SK-N-DZ (cell line): ENCODE data around the gene HES3.

Experiments used
- DNase-seq: peaks from one replicate; pipeline ENCODE4 v3.0.0-alpha.2; 2015; ENCODE audit warnings: low spot score

The HES3 gene

DNA sequence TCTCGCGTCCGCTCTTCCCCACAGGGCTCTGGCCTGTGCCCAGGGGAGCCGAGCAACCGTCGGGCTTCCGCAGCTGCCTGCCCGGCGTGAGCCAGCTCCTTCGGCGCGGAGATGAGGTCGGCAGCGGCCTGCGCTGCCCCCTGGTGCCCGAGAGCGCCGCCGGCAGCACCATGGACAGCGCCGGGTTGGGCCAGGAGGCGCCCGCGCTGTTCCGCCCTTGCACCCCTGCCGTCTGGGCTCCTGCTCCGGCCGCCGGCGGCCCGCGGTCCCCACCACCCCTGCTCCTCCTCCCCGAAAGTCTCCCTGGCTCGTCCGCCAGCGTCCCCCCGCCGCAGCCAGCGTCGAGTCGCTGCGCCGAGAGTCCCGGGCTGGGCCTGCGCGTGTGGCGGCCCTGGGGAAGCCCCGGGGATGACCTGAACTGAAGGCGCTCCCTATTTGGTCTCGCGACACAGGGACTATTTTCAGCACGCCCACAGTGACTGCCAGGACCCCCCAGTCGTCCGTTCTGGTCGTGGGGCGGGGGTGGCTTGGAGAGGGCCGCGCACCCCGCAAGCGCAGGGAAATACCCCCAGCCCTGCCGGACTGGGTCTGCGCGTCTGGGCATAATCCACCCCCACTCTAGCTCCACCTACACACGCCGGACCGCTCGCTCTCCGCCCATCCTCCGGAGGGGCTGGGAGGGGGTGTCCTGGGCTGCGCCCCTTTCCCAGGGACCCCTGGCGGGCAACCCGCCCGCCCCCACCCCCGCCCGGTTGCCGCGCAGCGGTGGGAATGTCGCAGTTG lies 1.3 kb downstream of the HES3 start:
- peak; percentile 49 for DNase-seq

DNA sequence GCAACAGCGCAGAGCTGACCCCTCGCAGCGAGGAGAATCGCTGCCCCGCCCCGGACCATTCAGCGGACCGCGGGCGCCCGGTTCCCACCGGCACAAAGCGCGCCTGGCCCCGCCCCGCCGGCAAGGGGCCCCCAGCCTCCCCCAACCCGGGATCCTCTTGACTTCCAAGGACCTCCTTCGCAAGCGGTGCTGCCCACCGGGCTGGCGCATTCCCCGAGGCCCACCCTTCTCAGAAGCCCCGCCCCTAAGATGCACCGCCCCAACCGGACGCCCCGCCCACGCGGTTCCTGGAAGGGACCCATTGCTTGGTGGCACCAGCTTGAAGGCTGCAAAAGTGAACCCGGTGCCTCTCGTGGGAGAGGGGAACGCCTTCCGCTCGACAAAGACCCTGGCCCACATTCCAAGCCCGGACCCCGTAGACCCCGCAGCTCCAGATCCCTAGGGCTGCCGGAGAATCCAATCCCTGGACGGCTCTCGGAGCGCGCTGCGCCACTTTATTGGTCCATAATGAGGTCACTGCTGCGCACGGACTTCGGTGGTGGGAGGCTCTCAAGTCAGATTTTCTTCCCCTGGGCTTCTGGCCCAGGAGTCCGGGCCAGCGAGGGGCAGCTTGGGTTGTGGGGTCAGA lies 2.0 kb downstream of the HES3 start:
- DNase-seq: peak; percentile 72

- peak; percentile 72 for DNase-seq
Observed at GRCh38 chr1:6246497-6247467, 2.8 kb downstream of the HES3 start.

DNA sequence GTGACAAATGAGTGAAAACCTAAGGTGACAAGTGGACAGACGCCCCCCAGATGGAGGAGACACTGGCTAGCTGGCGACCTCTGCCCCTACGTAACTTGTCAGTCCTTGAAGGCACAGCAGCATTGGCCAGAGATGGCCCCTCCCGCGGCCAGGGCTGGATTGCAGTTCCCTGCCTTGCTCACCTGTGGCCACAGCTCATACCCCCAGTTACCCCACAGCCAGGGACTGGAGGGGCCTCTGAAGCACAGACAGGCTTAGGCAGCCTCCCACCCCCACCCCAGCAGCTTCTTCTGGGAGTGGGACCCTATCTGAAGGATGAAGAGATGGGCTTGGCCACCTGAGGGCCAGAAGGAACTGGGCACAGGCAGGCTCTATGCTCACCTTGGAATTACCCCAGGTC lies 3.7 kb downstream of the HES3 start:
- no peak for DNase-seq

DNA sequence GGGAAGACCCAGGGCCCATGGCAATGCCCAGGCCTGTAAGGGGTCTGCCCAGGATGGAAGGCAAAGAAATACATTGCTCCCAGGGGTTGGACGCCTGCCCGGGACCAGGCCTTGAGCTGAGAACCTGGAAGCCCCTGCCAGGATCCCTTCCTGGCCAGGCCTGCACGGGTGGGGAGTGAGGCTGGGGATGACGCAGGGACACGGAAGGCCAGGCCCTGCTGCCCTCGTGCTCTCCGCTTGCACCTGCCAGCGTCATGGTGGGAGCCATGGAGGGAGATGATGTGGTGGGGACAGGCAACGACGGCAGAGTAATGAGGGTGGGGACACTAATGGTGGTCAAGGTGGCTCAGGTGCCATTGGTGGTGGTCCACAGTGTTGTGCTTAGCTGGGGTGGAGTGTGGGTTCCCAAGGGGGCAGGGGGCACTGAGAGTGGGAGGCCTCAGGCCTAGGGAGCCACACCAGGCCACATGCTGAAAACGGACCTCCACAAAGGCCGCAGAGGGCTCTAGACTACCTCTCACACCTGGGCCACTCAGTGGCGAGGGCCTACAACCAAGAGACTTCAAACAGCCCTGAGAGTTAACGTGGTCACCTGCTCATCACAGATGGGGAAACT lies 4.3 kb downstream of the HES3 start:
- DNase-seq: no peak

DNA sequence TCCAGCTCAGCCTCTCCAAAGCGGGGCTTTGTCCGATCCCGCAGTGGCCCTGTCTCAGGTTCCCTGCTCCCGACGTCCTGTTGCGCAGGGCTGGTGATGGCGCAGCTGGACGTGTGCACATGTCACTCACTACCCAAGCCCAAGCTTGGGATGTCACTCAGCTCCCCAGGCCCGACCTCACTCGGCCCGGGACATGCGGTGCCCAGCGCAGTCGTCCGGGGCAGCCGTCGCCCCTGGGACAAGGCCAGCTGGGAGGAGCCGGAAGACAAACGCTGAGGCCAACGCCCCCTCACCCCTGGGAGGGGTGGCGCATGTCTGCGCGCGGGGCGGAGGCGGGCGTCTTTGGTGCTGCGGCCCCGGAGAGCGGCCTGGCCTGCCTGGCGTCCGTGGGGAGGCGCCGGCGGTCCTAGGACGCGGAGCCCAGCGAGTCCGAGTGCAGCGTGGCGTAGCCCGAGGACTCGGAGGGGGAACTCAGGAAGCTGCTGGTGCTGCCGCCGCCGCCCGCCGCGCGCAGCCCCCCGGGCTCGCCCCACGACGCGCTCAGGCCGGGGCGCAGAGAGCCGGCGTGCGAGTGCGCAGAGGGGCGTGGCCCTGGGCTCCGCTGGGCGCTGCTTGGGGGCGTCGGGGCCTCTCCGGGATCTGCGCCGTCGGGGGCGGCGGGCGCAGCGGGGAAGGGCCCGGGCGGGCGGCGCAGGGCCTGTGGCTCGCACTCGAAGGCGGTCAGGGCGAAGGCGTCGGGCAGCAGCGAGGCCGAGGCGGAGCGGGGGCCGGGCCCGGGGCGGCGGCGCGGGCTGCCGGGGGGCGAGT lies 5.2 kb downstream of the HES3 start:
- DNase-seq: no peak

GRCh38 chr1:6249739-6250689 lies 6.0 kb downstream of the HES3 start:
- DNase-seq: no peak

DNA sequence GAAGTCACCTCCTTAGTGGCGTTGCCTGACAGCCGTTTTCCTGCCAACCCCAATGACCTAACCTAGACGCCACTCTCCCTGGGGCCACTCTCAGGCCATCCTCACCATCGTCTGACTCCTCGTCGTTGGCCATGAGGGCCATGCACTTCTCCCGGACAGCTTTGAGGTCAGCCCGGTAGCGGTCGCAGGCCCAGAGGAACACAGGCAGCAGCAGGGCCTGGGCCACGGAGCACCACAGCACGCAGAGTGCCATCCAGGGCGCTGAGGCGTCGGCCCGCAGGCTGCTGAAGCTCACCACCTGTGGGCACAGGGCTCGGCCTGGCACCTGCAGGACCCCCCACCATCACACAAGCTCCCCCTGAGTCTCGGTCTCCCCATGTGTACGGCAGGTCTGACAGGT lies 7.3 kb downstream of the HES3 start:
- DNase-seq: no peak

- no peak for DNase-seq
Observed at GRCh38 chr1:6251681-6252373, 7.8 kb downstream of the HES3 start.

- no peak for DNase-seq
Observed at GRCh38 chr1:6252374-6252710, 8.4 kb downstream of the HES3 start.

DNA sequence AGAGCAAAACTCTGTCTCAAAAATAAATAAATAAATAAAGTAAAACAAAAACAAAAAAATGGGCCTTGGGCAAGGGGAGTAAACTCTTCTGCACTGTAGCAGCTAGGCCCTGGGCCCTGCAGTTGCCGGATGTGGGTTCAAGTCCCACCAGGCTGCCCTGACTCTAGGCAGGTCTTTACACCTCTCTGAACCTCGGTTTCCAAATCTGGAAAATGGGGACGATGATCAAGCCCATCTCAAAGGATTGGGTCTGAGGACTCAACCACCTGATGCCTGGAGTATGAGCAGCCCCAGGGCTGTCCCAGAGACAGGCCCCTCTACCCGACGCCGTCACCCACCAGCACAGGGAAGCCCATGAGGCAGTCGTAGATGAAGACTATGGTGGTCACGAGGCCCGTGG lies 9.4 kb downstream of the HES3 start:
- no peak for DNase-seq

GRCh38 chr1:6254691-6255090 lies 10.7 kb downstream of the HES3 start:
- no peak for DNase-seq

DNA sequence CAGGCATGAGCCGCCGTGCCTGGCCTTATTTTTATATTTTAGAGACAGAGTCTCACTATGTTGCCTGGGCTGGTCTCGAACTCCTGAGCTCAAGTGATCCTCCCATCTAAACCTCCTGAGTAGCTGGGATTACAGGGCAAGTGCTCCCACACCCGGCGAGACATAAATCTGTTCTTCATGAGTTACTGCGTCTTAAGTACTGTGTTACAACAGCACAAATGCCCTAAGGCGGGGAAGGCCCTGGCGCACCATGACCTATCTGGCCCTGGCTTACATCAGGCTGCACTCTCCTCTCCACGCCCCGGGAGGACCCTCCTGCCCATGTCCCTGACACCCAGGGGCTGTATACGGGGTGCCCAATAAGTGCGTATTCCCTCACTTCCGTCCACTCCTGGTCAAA lies 12.7 kb downstream of the HES3 start:
- no peak for DNase-seq

DNA sequence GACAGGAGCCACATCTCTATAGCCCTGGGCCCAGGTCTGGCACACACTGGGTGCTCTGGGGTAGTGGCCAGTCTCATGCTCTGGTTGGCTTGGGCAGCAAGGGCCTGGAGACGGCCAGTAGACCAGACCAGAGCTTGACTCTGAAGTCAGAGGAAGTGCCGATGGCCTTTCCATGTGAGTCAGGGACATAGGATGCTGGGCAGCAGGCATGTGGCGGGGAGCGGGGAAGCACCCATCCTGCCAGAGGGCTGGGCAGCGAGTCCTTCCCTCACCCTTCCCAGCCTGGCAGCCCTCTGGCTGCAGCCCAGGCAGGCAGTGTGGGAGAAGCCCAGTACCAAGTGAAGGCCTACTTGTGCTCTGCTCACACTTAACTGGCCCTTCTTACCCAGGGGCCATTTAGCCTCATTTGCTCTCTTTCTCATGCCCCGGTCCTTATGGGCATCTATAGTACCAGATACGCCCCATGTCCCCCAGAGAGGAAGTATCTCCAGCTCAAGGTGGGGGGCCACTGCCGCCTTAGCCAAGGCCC lies 13.6 kb downstream of the HES3 start:
- DNase-seq: no peak

- no peak for DNase-seq
Observed at GRCh38 chr1:6258675-6259074, 14.7 kb downstream of the HES3 start.

DNA sequence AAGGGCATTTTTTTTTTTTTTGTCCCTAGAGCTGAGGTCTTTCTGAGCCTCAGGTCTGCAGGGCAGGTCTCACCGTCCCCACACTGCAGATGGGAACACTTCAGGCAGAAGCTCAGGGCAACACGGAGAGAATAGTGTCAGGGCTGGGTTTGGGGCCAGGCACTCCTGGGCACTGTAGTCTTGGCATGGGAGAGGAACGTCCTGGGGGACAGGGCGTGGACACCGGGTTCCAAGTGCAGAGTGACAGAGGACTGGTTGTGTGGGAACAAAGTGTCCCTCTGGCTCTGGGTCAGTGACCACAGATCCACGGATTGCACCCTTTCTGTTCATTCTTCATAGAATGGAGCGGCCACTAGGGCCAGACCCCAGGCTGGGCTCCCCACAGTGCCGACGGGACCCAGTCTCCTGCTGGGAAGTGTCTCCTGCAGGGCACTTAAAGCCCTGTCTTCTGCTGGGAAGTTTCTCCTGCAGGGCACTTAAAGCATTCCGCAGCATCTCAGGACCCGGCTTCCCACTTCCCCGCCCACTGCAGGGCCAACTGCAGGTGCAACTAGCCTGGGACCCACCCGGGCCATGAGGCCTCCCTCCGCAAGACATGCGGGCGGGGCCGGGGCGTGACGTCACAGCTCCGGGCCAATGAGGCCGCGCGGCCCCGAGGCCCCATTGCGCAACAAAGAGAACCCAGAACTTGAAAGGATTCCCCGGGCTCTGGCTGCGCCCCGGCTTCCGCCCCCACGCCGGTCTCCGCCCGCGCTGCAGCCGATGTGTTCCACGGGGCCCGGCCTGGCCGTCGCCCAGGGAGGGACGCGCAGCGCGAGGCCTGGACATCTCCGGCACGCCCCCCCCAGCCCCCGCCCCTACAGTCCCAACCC lies 15.7 kb downstream of the HES3 start:
- DNase-seq: peak; percentile 74

DNA sequence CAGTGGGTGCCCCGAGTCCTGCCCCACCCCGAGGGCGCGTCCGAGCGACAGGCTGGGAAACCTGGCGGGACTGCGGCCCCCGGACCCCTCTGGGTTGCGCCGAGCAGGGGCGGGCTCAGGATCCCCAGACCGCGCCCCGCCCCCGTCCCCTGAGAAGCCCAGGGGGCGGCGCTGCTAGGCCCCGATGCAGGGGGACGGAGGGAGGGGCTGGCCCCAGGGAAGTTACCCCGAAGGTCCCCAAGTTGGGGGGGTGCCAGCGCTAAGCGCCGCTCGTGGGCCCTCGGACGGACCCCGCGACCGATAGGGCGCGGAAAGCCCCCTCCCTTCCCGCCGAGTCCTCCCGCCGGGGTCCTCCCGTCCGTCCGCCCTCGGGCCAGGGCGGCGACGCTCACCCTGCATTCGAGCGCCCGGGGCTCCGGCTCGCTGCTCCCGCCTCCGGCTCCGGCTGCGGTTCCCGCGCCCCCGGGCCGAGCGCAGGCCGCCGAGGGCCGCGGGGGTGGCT lies 16.5 kb downstream of the HES3 start:
- no peak for DNase-seq
